ENCODE data around the gene NSMF.

The NSMF gene

DNA sequence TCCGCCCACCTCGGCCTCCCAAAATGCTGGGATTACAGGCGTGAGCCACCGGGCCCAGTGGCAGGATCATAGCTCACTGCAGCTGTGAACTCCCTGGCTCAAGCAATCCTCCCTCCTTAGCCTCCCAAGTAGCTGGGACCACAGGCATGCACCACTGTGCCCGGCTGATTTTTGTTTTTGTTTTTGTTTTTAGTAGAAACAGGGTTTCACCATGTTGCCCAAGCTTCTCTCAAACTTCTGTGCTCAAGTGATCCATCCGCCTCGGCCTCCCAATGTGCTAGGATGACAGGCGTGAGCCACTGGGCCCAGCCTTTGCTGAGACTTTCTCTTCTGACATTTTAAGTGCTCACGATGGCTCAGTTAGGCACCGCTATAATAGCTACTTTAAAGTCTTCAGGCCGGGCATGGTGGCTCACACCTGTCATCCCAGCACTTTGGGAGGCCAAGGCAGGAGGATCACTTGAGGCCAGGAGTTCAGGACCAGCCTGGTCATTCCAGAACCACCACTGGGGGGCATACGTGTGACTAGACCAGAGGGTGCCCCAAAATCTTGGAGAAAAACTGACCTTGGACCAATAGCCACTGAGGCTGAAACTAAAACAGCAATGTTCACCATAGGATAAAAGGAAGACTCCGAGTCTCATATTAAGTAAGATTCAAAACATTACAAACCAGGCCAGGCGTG lies 14.9 kb downstream of the NSMF start:
- DNase-seq: no peak

- no peak for DNase-seq
Measured at GRCh38 chr9:137441935-137442321, 17.2 kb downstream of the NSMF start.

- DNase-seq: no peak
Measured at GRCh38 chr9:137441289-137441934, 17.7 kb downstream of the NSMF start, which contains the start of gene ENTPD8. Gene ENTPD8 (minus strand): TSS chr9:137441357. CDS start chr9:137438285, 3,072 bp downstream.

DNA sequence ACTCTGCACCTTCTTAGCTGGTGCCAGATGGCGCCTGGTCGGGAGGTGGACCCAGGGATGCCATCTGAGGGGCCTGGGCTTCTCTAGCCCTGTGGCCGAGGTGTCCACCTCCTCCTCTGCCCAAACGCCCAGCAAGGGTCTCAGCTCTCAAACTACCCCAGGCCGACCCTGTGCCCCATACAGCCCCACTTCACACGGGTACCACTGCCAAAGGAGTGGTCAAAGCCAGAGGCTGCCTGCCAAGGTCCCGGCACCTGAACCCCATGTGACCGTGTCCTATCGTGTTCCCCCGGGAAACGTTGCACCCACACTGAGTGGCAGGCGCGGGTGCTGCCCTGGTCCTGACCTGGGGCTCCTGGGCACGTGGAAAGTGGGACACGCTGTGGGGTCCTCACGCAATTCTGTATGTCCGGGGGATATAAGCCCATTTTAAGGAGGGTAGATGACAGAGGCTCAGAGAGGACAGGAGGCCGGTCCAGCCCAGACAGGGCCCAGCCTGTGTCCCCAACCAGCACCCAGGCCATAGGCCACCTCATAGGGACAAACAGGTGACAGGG lies 19.9 kb downstream of the NSMF start:
- no peak for DNase-seq

DNA sequence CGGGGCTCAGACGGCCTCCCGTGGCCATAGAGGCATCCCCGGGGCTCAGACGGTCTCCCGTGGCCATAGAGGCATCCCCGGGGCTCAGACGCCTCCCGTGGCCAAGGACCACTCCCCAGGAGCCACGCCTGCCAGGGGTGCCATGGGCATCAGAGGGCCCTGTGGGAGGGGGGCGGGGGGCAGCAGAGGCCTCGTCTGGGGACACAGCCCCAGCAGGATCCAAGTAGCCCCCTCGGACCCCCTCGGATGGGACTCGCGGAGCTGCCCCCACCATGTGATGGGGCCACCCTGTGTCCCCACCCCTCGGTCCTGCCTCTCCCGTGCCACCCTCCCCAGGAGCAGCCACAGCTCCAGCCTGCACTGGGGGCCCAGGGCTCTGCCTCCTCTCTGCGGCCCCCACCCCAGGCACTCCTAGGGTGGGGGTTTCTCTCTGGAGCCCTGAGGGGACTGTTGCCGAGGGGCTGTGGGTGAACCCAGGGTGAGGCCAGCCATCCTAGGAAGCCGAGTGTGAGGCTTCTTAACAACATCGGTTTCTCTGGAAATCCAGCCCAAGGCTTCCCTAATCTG lies 20.5 kb downstream of the NSMF start:
- no peak for DNase-seq

DNA sequence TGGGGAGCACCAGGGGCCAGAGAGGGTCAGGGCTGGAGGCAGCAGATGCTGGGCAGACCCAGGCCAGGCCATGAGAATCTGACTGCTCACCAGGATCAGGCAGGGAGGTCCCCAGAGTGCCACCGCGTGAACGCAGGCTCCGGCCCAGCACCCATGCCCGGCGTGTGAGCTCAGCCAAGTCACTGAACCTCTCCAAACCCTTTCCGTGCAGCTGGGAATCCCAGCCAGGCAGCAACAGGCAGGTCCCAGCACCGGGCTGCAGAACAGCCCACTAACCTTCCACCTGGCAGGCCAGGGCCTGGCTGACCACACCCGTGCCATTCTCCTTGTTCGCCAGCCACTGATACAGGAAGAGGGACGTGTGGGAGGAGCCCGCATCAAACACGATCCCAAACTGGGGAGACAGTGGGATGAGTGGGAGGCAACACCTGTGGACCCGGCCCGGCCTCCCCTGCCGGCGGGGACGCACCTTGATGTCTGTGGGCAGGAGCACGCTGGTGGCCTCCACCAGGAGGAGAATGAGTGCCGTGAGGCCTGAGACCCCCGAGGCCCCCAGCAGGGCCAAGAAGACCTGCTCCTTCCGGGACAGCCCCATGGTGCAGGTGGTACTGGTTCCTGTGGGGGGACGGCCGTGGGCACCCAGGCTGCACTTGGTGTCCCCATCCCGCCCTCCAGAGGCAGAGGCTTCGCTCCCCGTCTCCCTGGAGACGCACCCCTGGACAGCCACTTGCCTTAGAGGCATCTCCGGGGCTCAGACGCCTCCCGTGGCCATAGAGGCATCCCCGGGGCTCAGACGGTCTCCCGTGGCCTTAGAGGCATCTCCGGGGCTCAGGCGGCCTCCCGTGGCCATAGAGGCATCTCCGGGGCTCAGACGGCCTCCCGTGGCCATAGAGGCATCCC lies 21.2 kb downstream of the NSMF start:
- DNase-seq: no peak

DNA sequence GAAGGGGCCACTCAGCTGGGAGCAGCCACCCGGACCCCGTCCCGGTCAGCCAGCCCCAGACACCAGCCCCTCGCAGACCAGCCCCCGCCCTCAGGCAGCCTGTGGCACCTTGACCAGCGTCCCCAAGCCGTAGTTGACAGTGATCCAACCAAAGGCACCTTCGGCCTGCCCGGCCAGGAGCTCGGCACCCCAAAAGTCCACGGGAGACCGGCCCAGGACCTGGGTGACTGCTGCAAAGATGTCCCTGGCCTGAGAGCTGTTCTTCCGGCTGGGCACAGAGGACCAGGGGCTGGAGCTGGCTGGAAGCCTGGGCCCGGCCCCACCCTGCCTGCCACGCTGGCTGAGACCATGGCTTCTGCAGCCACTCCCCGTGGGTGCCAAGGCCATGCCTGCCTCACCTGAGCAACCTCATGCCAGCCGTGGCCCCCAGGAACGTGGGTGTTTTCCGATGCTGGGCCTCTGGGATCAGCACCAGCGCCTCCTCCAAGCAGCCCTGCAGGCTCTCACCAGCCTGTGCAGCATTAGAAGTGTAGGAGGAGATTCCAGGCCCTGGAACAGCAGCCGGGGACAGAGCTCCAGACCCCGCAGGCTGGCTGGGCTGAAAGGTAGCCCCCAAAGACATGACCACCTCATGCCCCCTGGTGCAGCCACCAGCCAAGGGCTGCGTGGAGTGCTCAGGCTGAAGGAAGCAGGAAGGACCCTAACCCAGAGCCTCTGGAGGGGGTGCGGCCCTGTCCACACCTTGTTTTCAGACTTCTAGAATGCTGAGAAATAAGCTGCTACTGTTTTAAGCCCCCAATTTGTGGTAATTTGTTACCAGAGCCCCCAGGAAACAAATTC lies 22.2 kb downstream of the NSMF start:
- no peak for DNase-seq

- no peak for DNase-seq
Measured at GRCh38 chr9:137435980-137436760, 23.0 kb downstream of the NSMF start.

GRCh38 chr9:137435381-137435891 lies 23.7 kb downstream of the NSMF start:
- DNase-seq: no peak

GRCh38 chr9:137434498-137435380 lies 24.4 kb downstream of the NSMF start:
- no peak for DNase-seq

DNA sequence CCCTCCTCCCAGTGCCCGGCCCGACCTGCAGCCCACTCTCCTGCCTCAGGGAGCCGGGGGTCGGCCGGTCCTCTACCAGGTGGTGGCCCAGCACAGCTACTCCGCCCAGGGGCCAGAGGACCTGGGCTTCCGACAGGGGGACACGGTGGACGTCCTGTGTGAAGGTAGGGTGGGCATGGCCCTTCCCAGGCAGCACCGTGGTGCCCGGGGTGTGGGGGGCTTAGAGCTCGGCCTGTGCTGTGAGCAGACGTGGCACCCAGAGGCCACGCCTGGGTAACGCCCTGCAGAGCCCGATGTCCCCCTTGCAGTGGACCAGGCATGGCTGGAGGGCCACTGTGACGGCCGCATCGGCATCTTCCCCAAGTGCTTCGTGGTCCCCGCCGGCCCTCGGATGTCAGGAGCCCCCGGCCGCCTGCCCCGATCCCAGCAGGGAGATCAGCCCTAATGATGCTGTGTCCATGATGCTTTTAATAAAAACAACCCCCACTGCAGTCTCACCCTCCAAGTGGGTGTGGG lies 25.2 kb downstream of the NSMF start:
- DNase-seq: no peak

- no peak for DNase-seq
Measured at GRCh38 chr9:137433349-137433915, 25.7 kb downstream of the NSMF start.

- DNase-seq: no peak
Measured at GRCh38 chr9:137432687-137433348, 26.3 kb downstream of the NSMF start.

- DNase-seq: no peak
Measured at GRCh38 chr9:137431416-137431931, 27.7 kb downstream of the NSMF start.

- DNase-seq: no peak
Measured at GRCh38 chr9:137430723-137431415, 28.3 kb downstream of the NSMF start.

GRCh38 chr9:137429974-137430722 lies 29.0 kb downstream of the NSMF start:
- DNase-seq: no peak

GRCh38 chr9:137429546-137429890 lies 29.6 kb downstream of the NSMF start:
- DNase-seq: no peak
